ENCODE data around the gene FOSL1. TPM values are rescaled to one million over a fixed set of nuclear protein-coding genes. Genes with fewer than 3 reads are reported as not detected.
A peak's percentile ranks its signal among the peaks of the same experiment; 100 is the strongest.

FOSL1 gene
- 56.1 and 58.4 TPM in 2 replicates for total RNA-seq (2014; rRNA removed; shearing (Covaris generic))
- polyA plus RNA-seq (2014; cell fraction: nucleus; rRNA removed) = 11.9 and 12.4 TPM in 2 replicates

GRCh38 chr11:65900125-65900898 is at the start of gene FOSL1:
Gene FOSL1, minus strand, starts transcription at chr11:65900388. Its CDS starts 49 bp downstream, at chr11:65900339.
- peak; percentile 90 for DNase-seq (ENCODE audit: extremely low read depth, low read depth)

GRCh38 chr11:65947603-65948125 is 47.5 kb upstream of the FOSL1 start:
- DNase-seq (ENCODE audit: extremely low read depth, low read depth) = no peak

- no peak for DNase-seq (ENCODE audit: extremely low read depth, low read depth)
Observed at GRCh38 chr11:65947133-65947532, 46.9 kb upstream of the FOSL1 start.

GRCh38 chr11:65946655-65947054 is 46.5 kb upstream of the FOSL1 start:
- no peak for DNase-seq (ENCODE audit: extremely low read depth, low read depth)

- no peak for DNase-seq (ENCODE audit: extremely low read depth, low read depth)
Observed at GRCh38 chr11:65945941-65946558, 45.9 kb upstream of the FOSL1 start.

- DNase-seq (ENCODE audit: extremely low read depth, low read depth) = no peak
Observed at GRCh38 chr11:65945430-65945911, 45.3 kb upstream of the FOSL1 start, which contains the start of gene TSGA10IP. Gene TSGA10IP, plus strand, starts transcription at chr11:65945480. Its CDS starts 196 bp downstream, at chr11:65945676.

GRCh38 chr11:65944767-65945166 is 44.6 kb upstream of the FOSL1 start:
- DNase-seq (ENCODE audit: extremely low read depth, low read depth) = no peak

GRCh38 chr11:65944191-65944590 is 44.0 kb upstream of the FOSL1 start:
- no peak for DNase-seq (ENCODE audit: extremely low read depth, low read depth)

GRCh38 chr11:65942531-65942930 is 42.3 kb upstream of the FOSL1 start:
- no peak for DNase-seq (ENCODE audit: extremely low read depth, low read depth)

- no peak for DNase-seq (ENCODE audit: extremely low read depth, low read depth)
Observed at GRCh38 chr11:65941720-65942310, 41.6 kb upstream of the FOSL1 start.

GRCh38 chr11:65937766-65938165 is 37.6 kb upstream of the FOSL1 start:
- DNase-seq (ENCODE audit: extremely low read depth, low read depth) = no peak

GRCh38 chr11:65934014-65934413 is 33.8 kb upstream of the FOSL1 start:
- no peak for DNase-seq (ENCODE audit: extremely low read depth, low read depth)

- DNase-seq (ENCODE audit: extremely low read depth, low read depth) = no peak
Observed at GRCh38 chr11:65932558-65932919, 32.4 kb upstream of the FOSL1 start.

- no peak for DNase-seq (ENCODE audit: extremely low read depth, low read depth)
Observed at GRCh38 chr11:65931773-65932557, 31.8 kb upstream of the FOSL1 start.

GRCh38 chr11:65928667-65929066 is 28.5 kb upstream of the FOSL1 start:
- DNase-seq (ENCODE audit: extremely low read depth, low read depth) = no peak

GRCh38 chr11:65927904-65928397 is 27.8 kb upstream of the FOSL1 start:
- no peak for DNase-seq (ENCODE audit: extremely low read depth, low read depth)

- no peak for DNase-seq (ENCODE audit: extremely low read depth, low read depth)
Observed at GRCh38 chr11:65925397-65925796, 25.2 kb upstream of the FOSL1 start.

- no peak for DNase-seq (ENCODE audit: extremely low read depth, low read depth)
Observed at GRCh38 chr11:65922565-65922964, 22.4 kb upstream of the FOSL1 start.

GRCh38 chr11:65921876-65922275 is 21.7 kb upstream of the FOSL1 start:
- DNase-seq (ENCODE audit: extremely low read depth, low read depth) = no peak

- no peak for DNase-seq (ENCODE audit: extremely low read depth, low read depth)
Observed at GRCh38 chr11:65921033-65921555, 20.9 kb upstream of the FOSL1 start.

Data from NCI-H460 (cell line).